ENCODE results near the gene NUP43.

DNA sequence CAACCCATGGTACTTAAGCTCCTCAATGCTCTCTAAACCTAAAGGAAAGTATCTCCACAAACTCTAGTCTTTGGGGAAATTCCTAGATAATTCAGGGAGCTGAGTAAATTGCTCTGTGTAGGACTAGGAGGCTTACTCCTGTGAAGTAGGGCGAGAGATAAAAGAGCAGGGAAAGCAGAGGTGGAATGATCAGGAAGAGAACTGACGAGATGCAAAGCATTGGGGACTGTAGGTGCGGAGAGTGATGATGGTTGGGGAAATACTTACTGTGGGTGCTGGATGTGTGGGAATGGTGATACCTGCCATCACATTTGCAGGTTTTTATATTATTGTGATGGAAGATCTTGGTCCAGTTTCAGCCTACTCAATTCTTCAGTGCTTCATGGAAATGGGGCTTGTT, 26.8 kb downstream of the NUP43 start:
- TF ChIP-seq, protein P1, sequence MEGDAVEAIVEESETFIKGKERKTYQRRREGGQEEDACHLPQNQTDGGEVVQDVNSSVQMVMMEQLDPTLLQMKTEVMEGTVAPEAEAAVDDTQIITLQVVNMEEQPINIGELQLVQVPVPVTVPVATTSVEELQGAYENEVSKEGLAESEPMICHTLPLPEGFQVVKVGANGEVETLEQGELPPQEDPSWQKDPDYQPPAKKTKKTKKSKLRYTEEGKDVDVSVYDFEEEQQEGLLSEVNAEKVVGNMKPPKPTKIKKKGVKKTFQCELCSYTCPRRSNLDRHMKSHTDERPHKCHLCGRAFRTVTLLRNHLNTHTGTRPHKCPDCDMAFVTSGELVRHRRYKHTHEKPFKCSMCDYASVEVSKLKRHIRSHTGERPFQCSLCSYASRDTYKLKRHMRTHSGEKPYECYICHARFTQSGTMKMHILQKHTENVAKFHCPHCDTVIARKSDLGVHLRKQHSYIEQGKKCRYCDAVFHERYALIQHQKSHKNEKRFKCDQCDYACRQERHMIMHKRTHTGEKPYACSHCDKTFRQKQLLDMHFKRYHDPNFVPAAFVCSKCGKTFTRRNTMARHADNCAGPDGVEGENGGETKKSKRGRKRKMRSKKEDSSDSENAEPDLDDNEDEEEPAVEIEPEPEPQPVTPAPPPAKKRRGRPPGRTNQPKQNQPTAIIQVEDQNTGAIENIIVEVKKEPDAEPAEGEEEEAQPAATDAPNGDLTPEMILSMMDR (IDR thresholded peaks at IDR 0.05; ENCODE audit: insufficient read depth, low read length, poor library complexity, severe bottlenecking): no peak
- no peak for TF ChIP-seq EZH2phosphoT487 (conservative IDR thresholded peaks at IDR 0.05; ENCODE audit: low read length)

Measured in SU-DHL-6 (cell line).